ENCODE data around the gene DOCK9. TPM values are rescaled to one million over a fixed set of nuclear protein-coding genes. Genes with fewer than 3 reads are reported as not detected.

DOCK9 gene
- total and polyA plus RNA-seq, 9 of the 15 experiments (the other 6 are each of a cell fraction or from before 2014, with no cell fraction given), result 3.5 to 25.3 (median 16.7) TPM

GRCh38 chr13:98890186-98890585 is 87.7 kb downstream of the DOCK9 start:
- FAIRE-seq (no peak), ATAC-seq (no peak), DNase-seq (ENCODE audit: extremely low read depth in 1 of 4, low spot score in 3 of 4) (no peak)
- Histone ChIP-seq H3K4me1 (replicated peaks in 1 of 2; ENCODE audit: control insufficient read depth in 2 of 2, insufficient read depth in 2 of 2, low read length in 2 of 2) (no peaks in the 10 kb centered on the region), H3K27me3 (ENCODE audit: control insufficient read depth in 2 of 2, insufficient read depth in 2 of 2, low read length in 2 of 2) (no peaks in the 10 kb centered on the region), H3K9me3 (replicated peaks; ENCODE audit: control insufficient read depth, insufficient read depth, low read depth, low read length) (no peaks in the 10 kb centered on the region), H3K27ac (ENCODE audit: extremely low read depth, low read depth, low read length) (no peak overlapping the region), H3K79me2 (ENCODE audit: control insufficient read depth, insufficient read depth, low read length) (no peaks in the 10 kb centered on the region), H4K20me1 (replicated peaks; ENCODE audit: control insufficient read depth, insufficient read depth, low read length) (no peaks in the 10 kb centered on the region), H3K4me2 (ENCODE audit: insufficient read depth, low read length) (no peak overlapping the region), H3K9me1 (ENCODE audit: control insufficient read depth, insufficient read depth, low read length) (no peaks in the 10 kb centered on the region), H2AFZ (ENCODE audit: low read depth, low read length) (no peak overlapping the region), H3K4me3 (no peak overlapping the region), H3K9ac (ENCODE audit: insufficient read depth in 1 of 2, low read depth in 2 of 2, low read length in 2 of 2) (no peak overlapping the region), H3K36me3 (ENCODE audit: control insufficient read depth, insufficient read depth, low read length) (peaks cover 14% of the 10 kb centered on the region; the same call in 1 of the 3 replicates)
- in situ Hi-C loops (cut with MboI) (no loop called here), intact Hi-C loops (cut with micrococcal nuclease) (loop anchor here (10.0 kb wide), 1 partner anchor 135 kb away; no protein-coding TSS in a partner anchor)
- BruUV-seq (replicated peaks), result no TSS peak
- ChIA-PET CTCF (ENCODE audit: low intra/inter-chr PET ratio) (no interaction called here), POLR2A (no interaction called here)
- TF ChIP-seq BHLHE40 (IDR thresholded peaks at IDR 0.05; ENCODE audit: low read length), result peak; percentile 40
- no peak for TF ChIP-seq DEAF1 (CRISPR knock-in tag; IDR thresholded peaks at IDR 0.05)
- WGBS (ENCODE audit: insufficient coverage, low coverage, missing lambda C conversion rate), result 70% methylated on average over 8 of the region's 8 CpGs

- H3K4me1 ChIP-seq (replicated peaks in 1 of 2; ENCODE audit: control insufficient read depth in 2 of 2, insufficient read depth in 2 of 2, low read length in 2 of 2), result no peaks in the 10 kb centered on the region
- no peaks in the 10 kb centered on the region for H3K9me3 ChIP-seq (replicated peaks; ENCODE audit: control insufficient read depth, insufficient read depth, low read depth, low read length)
- in situ Hi-C loops (cut with MboI) (no loop called here), intact Hi-C loops (cut with micrococcal nuclease) (loop anchor here (10.0 kb wide), 1 partner anchor 135 kb away; no protein-coding TSS in a partner anchor)
- no TSS peak for BruUV-seq (replicated peaks)
- H3K4me2 ChIP-seq (ENCODE audit: insufficient read depth, low read length), result no peak overlapping the region
- H3K27ac ChIP-seq (ENCODE audit: extremely low read depth, low read depth, low read length), result no peak overlapping the region
- no peak overlapping the region for H3K9ac ChIP-seq (ENCODE audit: insufficient read depth in 1 of 2, low read depth in 2 of 2, low read length in 2 of 2)
- no peaks in the 10 kb centered on the region for H3K79me2 ChIP-seq (ENCODE audit: control insufficient read depth, insufficient read depth, low read length)
- H2AFZ ChIP-seq (ENCODE audit: low read depth, low read length), result no peak overlapping the region
- ChIA-PET CTCF (ENCODE audit: low intra/inter-chr PET ratio) (no interaction called here), POLR2A (no interaction called here)
- DNase-seq (ENCODE audit: extremely low read depth in 1 of 4, low spot score in 3 of 4), result no peak
- no peaks in the 10 kb centered on the region for H3K9me1 ChIP-seq (ENCODE audit: control insufficient read depth, insufficient read depth, low read length)
- H3K4me3 ChIP-seq, result no peak overlapping the region
- no peak for ATAC-seq
- H4K20me1 ChIP-seq (replicated peaks; ENCODE audit: control insufficient read depth, insufficient read depth, low read length), result no peaks in the 10 kb centered on the region
- no peaks in the 10 kb centered on the region for H3K27me3 ChIP-seq (ENCODE audit: control insufficient read depth in 2 of 2, insufficient read depth in 2 of 2, low read length in 2 of 2)
- WGBS (ENCODE audit: insufficient coverage, low coverage, missing lambda C conversion rate), result 74% methylated on average over 4 of the region's 4 CpGs
- FAIRE-seq, result no peak
- H3K36me3 ChIP-seq (ENCODE audit: control insufficient read depth, insufficient read depth, low read length), result peaks cover 20% of the 10 kb centered on the region; the same call in 1 of the 3 replicates
- TF ChIP-seq ZNF431 (CRISPR knock-in tag; IDR thresholded peaks at IDR 0.05), result no peak
- TF ChIP-seq ZNF584 (CRISPR knock-in tag; IDR thresholded peaks at IDR 0.05; ENCODE audit: low read depth), result no peak
- TF ChIP-seq ASH1L (IDR thresholded peaks at IDR 0.05; ENCODE audit: borderline replicate concordance, low read depth, partially characterized antibody), result no peak
- TF ChIP-seq E4F1 (CRISPR knock-in tag; IDR thresholded peaks at IDR 0.05; ENCODE audit: borderline replicate concordance), result no peak
- no peak for TF ChIP-seq ZBTB12 (CRISPR knock-in tag; IDR thresholded peaks at IDR 0.05)
- TF ChIP-seq ZNF274 (IDR thresholded peaks at IDR 0.05; ENCODE audit: borderline replicate concordance, low read depth, low read length), result no peak
Measured at GRCh38 chr13:98889419-98890085, 88.3 kb downstream of the DOCK9 start.

Measured in K562 (cell line).